Skeletal muscle satellite cell (primary cell): ENCODE measurements around the gene DHCR24.
"Not testable (repeated sequence)": the region's sequence is repeated elsewhere in the genome, so short reads cannot be mapped to it uniquely, and the experiment has no call there.

Experiments
- H3K27me3 ChIP-seq: 2 replicates; pipeline ENCODE4 v1.7.0; 2013; ENCODE audit warnings: low read length; ENCODE audit not compliant: control insufficient read depth, insufficient read depth
- H3K36me3 ChIP-seq: 2 replicates; pipeline ENCODE4 v1.7.0; 2013; ENCODE audit warnings: mild to moderate bottlenecking, control low read depth, low read length; ENCODE audit not compliant: insufficient read depth
- H3K4me1 ChIP-seq: 2 replicates; pipeline ENCODE4 v1.7.0; 2013; ENCODE audit warnings: low read length; ENCODE audit not compliant: control insufficient read depth, insufficient read depth
- H3K4me2 ChIP-seq: 2 replicates; pipeline ENCODE4 v1.7.0; 2013; ENCODE audit warnings: mild to moderate bottlenecking, low read length
- H3K4me3 ChIP-seq: 2 replicates; pipeline ENCODE4 v1.7.0; 2013; ENCODE audit warnings: low read length
- H3K9ac ChIP-seq: 2 replicates; pipeline ENCODE4 v1.7.0; 2013; ENCODE audit warnings: mild to moderate bottlenecking, low read depth, low read length, moderate library complexity
- H3K9me3 ChIP-seq: replicated peaks from 2 replicates; pipeline ENCODE4 v1.7.0; 2013; ENCODE audit warnings: mild to moderate bottlenecking, control low read depth, low read length

The DHCR24 gene

DNA sequence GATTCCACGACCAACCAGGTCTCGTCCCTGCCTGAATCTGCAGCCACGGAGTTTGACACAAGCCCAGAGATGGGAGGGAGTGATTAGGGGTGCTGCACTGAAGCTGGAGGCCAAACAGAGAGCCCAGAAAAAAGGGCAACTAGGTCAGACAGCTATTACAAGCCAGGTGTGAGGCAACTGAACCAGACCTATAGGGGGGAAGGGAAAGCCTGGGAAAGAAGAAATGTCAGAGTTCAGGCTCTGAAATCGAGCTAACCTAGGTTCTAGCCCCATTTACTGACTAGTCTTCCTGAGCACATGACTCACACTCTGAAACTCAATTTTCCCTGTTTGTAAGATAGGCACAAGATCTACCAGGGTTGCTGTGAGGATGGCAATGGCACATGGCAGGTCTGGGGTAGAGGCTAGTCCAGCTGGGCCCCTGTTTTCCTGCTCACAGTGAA is 1.7 kb downstream of the DHCR24 start:
- peaks cover 31% of the 10 kb centered on the region for H3K36me3 ChIP-seq
- peak overlapping the region; percentile 99 for H3K4me3 ChIP-seq
- H3K9me3 ChIP-seq, result no peaks in the 10 kb centered on the region
- H3K9ac ChIP-seq, result no peak overlapping the region
- H3K4me1 ChIP-seq, result peaks cover 49% of the 10 kb centered on the region
- H3K4me2 ChIP-seq, result peak overlapping the region; percentile 98
- H3K27me3 ChIP-seq, result no peaks in the 10 kb centered on the region

DNA sequence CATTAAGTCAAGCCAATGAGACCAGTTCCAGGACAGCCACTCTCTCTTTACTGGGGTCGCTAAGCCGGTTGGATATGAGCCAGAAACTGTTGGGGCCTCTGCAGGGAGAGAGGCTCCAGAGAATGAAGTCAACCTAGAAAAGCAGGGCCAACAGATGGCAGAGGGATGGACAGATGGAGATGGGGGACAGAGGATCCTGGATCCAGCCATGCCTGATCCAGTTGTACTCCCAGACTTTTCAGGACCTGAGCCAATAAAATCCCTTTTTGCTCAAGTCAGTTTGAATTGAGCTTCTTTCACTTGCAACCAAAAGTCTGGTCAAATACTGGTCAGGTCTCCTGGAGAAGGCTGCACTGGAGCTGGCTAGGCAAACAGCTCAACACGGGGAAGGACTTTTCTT is 2.2 kb downstream of the DHCR24 start:
- H3K36me3 ChIP-seq, result peaks cover 31% of the 10 kb centered on the region
- no peaks in the 10 kb centered on the region for H3K9me3 ChIP-seq
- H3K27me3 ChIP-seq, result no peaks in the 10 kb centered on the region
- no peak overlapping the region for H3K4me3 ChIP-seq
- peaks cover 49% of the 10 kb centered on the region for H3K4me1 ChIP-seq
- H3K4me2 ChIP-seq, result peak overlapping the region; percentile 98
- no peak overlapping the region for H3K9ac ChIP-seq

DNA sequence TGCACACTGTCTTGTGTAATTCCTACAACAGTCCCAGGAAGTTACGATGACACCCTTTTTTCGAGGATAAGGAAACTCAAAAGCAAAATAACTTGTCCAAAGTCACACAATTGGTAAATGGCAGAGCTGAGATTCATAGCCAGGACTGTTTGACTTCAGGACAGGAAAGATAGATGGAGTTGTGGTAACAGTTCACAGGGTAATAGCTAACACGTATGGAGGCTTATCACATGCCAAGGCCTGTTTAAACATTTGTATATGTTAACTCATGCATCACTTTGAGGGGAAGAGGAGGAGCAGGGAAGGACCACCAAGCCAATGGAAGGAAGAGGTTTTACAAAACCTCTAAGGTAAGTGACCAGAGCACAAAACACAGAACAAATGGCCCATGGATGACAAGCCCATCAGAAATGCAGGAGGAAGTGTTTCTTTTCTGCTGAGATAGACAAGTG is 2.8 kb downstream of the DHCR24 start:
- peaks cover 31% of the 10 kb centered on the region for H3K36me3 ChIP-seq
- H3K4me2 ChIP-seq, result peak overlapping the region; percentile 98
- H3K4me3 ChIP-seq, result no peak overlapping the region
- no peaks in the 10 kb centered on the region for H3K9me3 ChIP-seq
- no peak overlapping the region for H3K9ac ChIP-seq
- peaks cover 49% of the 10 kb centered on the region for H3K4me1 ChIP-seq
- H3K27me3 ChIP-seq, result no peaks in the 10 kb centered on the region

DNA sequence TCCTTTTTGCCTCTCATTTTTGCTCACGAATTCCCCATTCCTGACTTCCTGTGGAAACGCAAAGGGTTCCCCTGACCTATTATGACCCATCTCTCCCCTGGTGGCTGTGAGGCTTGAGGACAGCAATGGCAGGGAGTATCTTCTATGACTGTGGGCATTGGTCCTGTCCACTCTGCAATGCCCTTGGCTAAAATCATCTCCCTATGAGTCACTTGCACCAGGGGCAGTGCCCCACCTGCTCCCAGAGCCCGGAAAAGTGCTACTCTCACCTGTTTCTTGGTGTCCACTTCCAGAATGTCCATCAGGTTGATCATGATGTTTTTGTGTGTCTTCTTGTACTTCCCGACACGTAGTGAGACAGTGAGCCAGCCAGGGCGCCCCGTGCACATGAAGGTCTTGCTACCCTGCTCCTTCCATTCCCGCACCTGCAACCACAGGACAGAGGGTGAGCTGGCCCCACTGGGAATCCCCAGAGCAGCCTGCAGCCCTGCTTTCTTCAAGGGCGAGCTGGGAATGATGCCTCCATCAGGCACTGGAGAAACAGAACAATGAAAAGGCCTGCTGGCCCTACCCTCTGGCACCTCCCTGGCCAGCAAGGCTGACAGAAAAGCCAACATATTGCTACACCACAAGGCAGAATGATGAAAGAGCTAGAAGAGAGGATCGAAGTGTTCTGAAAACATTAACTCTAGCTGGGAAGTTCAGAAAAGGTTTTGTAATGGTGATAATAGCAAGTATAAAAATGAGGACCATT is 3.5 kb downstream of the DHCR24 start:
- peaks cover 50% of the 10 kb centered on the region for H3K4me1 ChIP-seq
- H3K36me3 ChIP-seq, result peaks cover 31% of the 10 kb centered on the region
- no peak overlapping the region for H3K9ac ChIP-seq
- H3K9me3 ChIP-seq, result no peaks in the 10 kb centered on the region
- H3K4me2 ChIP-seq, result peak overlapping the region; percentile 98
- no peak overlapping the region for H3K4me3 ChIP-seq
- H3K27me3 ChIP-seq, result no peaks in the 10 kb centered on the region

DNA sequence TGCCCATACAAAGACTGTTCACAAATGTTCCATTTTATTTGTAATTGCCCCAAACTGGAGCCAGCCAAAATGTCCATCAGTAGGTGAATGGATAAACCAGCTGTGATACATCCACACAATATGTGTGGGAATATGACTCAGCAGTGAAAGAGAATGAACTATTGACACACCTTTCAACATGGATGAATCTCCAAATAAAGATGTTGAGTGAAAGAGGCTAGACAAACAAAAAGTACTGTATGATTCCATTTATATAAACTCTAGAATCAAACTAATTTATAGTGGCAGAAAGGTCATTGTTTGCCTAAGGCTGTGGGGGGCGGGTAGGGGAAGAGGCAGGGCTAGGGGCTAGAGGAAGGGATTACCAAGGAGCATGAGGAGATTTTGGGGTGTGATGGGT is 4.5 kb downstream of the DHCR24 start:
- Histone ChIP-seq H3K9ac (no peak overlapping the region), H3K4me3 (no peak overlapping the region), H3K27me3 (no peaks in the 10 kb centered on the region), H3K4me1 (peaks cover 46% of the 10 kb centered on the region), H3K9me3 (no peaks in the 10 kb centered on the region), H3K4me2 (peak overlapping the region; percentile 21), H3K36me3 (peaks cover 31% of the 10 kb centered on the region)

DNA sequence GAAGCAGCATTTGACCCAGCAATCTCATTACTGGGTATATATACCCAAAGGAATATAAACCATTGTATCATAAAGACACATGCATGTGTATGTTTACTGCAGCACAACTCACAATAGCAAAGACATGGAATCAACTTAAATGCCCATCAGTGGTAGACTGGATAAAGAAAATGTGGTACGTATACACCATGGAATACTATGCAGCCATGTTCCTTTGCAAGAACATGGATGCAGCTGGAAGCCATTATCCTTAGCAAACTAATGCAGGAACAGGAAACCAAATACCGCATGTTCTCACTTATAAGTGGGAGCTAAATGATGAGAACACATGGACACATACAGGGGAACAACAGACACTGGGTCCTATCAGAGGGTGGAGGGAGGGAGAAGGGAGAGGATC is 5.4 kb downstream of the DHCR24 start:
- not testable (repeated sequence) for H3K9ac ChIP-seq, H3K4me2 ChIP-seq, H3K27me3 ChIP-seq, H3K4me3 ChIP-seq, H3K9me3 ChIP-seq
- Histone ChIP-seq H3K36me3 (peaks cover 31% of the 10 kb centered on the region), H3K4me1 (peaks cover 45% of the 10 kb centered on the region)

DNA sequence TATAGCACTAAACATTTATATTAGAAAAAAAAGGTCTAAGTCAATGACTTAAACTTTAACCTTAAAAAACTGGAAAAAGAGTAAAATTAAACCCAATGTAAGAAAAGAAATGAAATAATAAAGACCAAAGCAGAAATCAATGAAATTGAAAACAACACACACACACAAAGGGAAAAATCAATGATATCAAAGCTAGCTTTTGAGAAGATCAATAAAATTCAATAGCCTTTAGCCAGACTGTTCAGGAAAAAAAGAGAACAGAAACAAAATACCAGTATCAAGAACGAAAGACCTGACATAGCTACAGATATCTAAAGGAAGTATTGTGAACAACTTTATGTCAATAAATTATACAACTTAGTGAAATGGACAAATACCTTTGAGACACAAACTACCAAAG is 7.1 kb downstream of the DHCR24 start:
- peaks cover 44% of the 10 kb centered on the region for H3K4me1 ChIP-seq

DNA sequence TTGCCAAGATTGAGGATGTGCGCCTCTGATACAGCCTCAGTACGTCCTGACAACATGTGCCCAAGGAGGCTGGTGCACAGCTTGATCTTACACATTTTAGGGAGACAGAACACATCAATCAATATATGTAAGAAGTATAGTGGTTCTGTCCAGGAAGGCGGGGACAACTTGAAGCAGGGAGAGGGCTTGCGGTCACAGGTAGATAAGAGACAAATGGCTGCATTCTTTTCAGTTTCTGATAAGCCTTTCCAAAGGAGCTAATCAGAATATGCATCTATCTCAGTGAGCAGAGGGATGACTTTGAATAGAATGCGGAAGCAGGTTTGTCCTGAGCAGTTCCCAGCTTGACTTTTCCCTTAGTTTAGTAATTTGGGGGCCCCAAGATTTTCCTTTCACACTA is 10.2 kb downstream of the DHCR24 start:
- no peaks in the 10 kb centered on the region for H3K9me3 ChIP-seq
- H3K4me2 ChIP-seq, result no peak overlapping the region
- no peak overlapping the region for H3K9ac ChIP-seq
- no peaks in the 10 kb centered on the region for H3K27me3 ChIP-seq
- no peak overlapping the region for H3K4me3 ChIP-seq
- peaks cover 31% of the 10 kb centered on the region for H3K4me1 ChIP-seq
- H3K36me3 ChIP-seq, result peaks cover 45% of the 10 kb centered on the region

More for the DNA sequence above, 7.1 kb downstream of the DHCR24 start:
- no peaks in the 10 kb centered on the region for H3K9me3 ChIP-seq
- H3K27me3 ChIP-seq, result no peaks in the 10 kb centered on the region
- no peak overlapping the region for H3K4me2 ChIP-seq
- H3K4me3 ChIP-seq, result no peak overlapping the region
- peaks cover 40% of the 10 kb centered on the region for H3K36me3 ChIP-seq
- no peak overlapping the region for H3K9ac ChIP-seq

DNA sequence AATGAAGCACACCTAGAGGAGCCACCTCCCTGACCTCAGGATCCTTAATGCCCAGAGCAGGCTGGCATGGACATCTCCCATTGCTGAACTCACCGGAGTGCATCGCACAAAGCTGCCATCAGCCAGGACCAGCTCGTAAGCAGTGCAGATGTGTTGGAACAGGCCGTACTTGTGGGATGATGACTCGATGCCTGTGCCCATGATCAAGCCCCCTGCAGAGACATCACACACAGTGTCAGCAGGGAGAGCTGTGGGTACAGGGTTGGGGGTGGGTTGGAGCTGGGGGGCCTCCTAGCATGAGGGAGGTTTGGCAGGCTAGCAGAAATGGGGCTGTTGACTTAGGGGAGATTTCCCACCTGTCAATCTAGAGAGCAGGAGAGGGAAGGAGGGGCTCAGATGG is 12.0 kb downstream of the DHCR24 start:
- H3K9ac ChIP-seq, result no peak overlapping the region
- H3K4me3 ChIP-seq, result no peak overlapping the region
- no peak overlapping the region for H3K4me2 ChIP-seq
- H3K36me3 ChIP-seq, result peaks cover 54% of the 10 kb centered on the region
- no peaks in the 10 kb centered on the region for H3K9me3 ChIP-seq
- H3K27me3 ChIP-seq, result no peaks in the 10 kb centered on the region
- peaks cover 31% of the 10 kb centered on the region for H3K4me1 ChIP-seq

DNA sequence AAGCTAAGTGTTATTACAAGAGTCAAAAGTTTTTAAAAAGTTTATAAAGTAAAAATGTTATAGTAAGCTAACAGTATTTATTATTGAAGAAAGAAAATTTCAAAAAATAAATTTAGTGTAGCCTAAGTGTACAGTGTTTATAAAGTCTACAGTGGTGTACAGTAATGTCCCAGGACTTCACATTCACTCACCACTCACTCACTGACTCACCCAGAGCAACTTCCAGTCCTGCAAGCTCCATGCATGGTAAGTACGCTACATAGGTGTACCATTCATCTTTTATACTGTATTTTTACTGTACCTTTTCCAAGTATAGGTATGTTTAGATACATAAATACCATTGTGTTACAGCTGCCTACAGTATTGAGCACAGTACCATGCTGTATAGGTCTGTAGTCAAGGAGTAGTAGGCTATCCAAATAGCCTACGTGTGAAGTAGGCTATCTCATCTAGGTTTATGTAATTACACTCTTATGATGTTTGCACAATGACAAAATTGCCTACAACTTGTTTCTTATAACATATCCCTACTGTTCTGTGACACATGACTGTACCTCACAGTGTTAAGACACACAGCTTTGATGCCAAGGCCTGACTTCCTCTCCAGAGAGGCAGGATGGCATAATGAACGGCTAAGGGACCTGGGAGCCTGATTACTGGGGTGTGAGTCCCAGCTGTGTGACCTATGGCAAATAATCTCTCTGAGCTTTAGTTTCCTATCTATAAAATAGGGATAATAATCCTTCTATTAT is 12.7 kb downstream of the DHCR24 start:
- Histone ChIP-seq H3K36me3 (peaks cover 60% of the 10 kb centered on the region), H3K9ac (no peak overlapping the region), H3K4me1 (peaks cover 31% of the 10 kb centered on the region), H3K4me2 (peak overlapping the region; percentile 29), H3K27me3 (no peaks in the 10 kb centered on the region), H3K9me3 (no peaks in the 10 kb centered on the region), H3K4me3 (no peak overlapping the region)

DNA sequence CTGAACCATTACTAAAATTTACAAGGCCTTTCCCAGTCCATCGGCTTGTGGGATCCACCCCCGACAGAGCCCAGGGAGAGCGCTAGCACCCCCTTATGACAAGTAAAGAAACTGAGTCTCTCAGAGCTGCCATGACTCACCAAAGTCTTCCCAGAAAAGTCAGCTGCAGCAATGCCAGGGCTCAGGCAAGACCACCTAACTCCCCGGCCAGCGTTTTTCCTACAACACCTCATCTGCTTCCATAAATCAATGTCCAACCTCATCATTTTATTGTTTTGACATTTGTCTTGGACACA is 15.0 kb downstream of the DHCR24 start:
- H3K4me1 ChIP-seq, result peaks cover 29% of the 10 kb centered on the region

More for the DNA sequence above, 15.0 kb downstream of the DHCR24 start:
- no peak overlapping the region for H3K9ac ChIP-seq
- no peaks in the 10 kb centered on the region for H3K27me3 ChIP-seq
- H3K36me3 ChIP-seq, result peaks cover 74% of the 10 kb centered on the region
- no peak overlapping the region for H3K4me3 ChIP-seq
- H3K4me2 ChIP-seq, result no peak overlapping the region
- H3K9me3 ChIP-seq, result no peaks in the 10 kb centered on the region
